Natural killer cell (primary cell): ENCODE measurements around the gene ATP9A. TPM values are rescaled to one million over a fixed set of nuclear protein-coding genes. Genes with fewer than 3 reads are reported as not detected.

Experiments used
- ATAC-seq, 3 donors: fragments of 150-1000 bp in 2 of 3; fragments of 200-7000 bp in 1 of 3; cut with Tn5 transposase; 1 replicate in 1 of 3; 2 replicates in 2 of 3; pipeline ENCODE4 v1.10.0; 2021; ENCODE audit warnings: mild to moderate bottlenecking in 2 of 3, moderate library complexity in 2 of 3
- DNase-seq, 2 donors: peaks; one replicate each; pipeline versions ENCODE4 v3.0.0 to v3.0.0-alpha.2; 2013 to 2021; ENCODE audit warnings: mixed read lengths in 1 of 2
- H3K27ac ChIP-seq: one replicate; pipeline ENCODE4 v1.5.1; 2013; ENCODE audit warnings: mild to moderate bottlenecking, low read length
- H3K27me3 ChIP-seq: one replicate; pipeline ENCODE4 v1.6.1; 2013; ENCODE audit warnings: low read length; ENCODE audit not compliant: control insufficient read depth, insufficient read depth
- H3K36me3 ChIP-seq: one replicate; pipeline ENCODE4 v1.6.1; 2013; ENCODE audit warnings: low read length; ENCODE audit not compliant: control insufficient read depth, insufficient read depth
- H3K4me1 ChIP-seq: one replicate; pipeline ENCODE4 v1.6.1; 2013; ENCODE audit warnings: low read length; ENCODE audit not compliant: control insufficient read depth, insufficient read depth
- H3K4me3 ChIP-seq: one replicate; pipeline ENCODE4 v1.5.1; 2013; ENCODE audit warnings: low read length
- H3K9me3 ChIP-seq: one replicate; pipeline ENCODE4 v1.6.1; 2013; ENCODE audit warnings: low read length; ENCODE audit not compliant: control insufficient read depth, insufficient read depth
- H3K27ac Mint-ChIP-seq, 2 donors: one replicate each; pipeline ENCODE4 v1.8.0; 2022; ENCODE audit warnings: mild to moderate bottlenecking in 2 of 2, mixed read lengths in 2 of 2, moderate library complexity in 1 of 2
- H3K27me3 Mint-ChIP-seq, 2 donors: one replicate each; pipeline ENCODE4 v1.8.0; 2022; ENCODE audit warnings: low read depth in 2 of 2, mixed read lengths in 2 of 2
- H3K36me3 Mint-ChIP-seq: one replicate; pipeline ENCODE4 v1.8.0; 2022; ENCODE audit warnings: mixed read lengths
- H3K4me1 Mint-ChIP-seq, 2 donors: one replicate each; pipeline ENCODE4 v1.8.0; 2022; ENCODE audit warnings: mixed read lengths in 2 of 2
- H3K4me3 Mint-ChIP-seq: one replicate; pipeline ENCODE4 v1.8.0; 2022; ENCODE audit warnings: mild to moderate bottlenecking, moderate library complexity, mixed read lengths
- H3K9me3 Mint-ChIP-seq, 2 donors: one replicate each; pipeline ENCODE4 v1.8.0; 2022; ENCODE audit warnings: mixed read lengths in 2 of 2
- CTCF ChIP-seq: fragments of 200-600 bp; IDR thresholded peaks from one replicate; pipeline ENCODE4 v1.8.0; 2022; ENCODE audit warnings: antibody characterized with exemption
- WGBS: methylation state at CpG from one replicate; pipeline ENCODE4 v1.1.7; 2013; ENCODE audit warnings: missing lambda C conversion rate; ENCODE audit not compliant: insufficient coverage; 5-methylcytosine and 5-hydroxymethylcytosine counted together
- intact Hi-C: fragments of 100-400 bp; cut with micrococcal nuclease; formaldehyde crosslinking; loops from one replicate; pipeline ENCODE4 v1.14.2; 2022
- total RNA-seq, 4 donors: library from RNA; stranded (reverse); fragments of 120-200 nt in 1 of 4; gene quantifications; one replicate each; pipeline versions ENCODE4 v1.2.3 to v1.2.4, GENCODE V29; 2013 to 2022

Gene ATP9A
- total RNA-seq, 3 donors from 2014 or later (not counting 1 experiment from before 2014, with no cell fraction given), result 1.4 to 46.8 (median 1.9) TPM

- peaks cover 16 to 21% of the 10 kb centered on the region in 2 donors for H3K4me1 Mint-ChIP-seq
- Histone ChIP-seq H3K27me3 (no peaks in the 10 kb centered on the region), H3K4me1 (peaks cover 16% of the 10 kb centered on the region), H3K9me3 (no peaks in the 10 kb centered on the region), H3K4me3 (no peak overlapping the region), H3K36me3 (no peaks in the 10 kb centered on the region), H3K27ac (no peak overlapping the region)
- TF ChIP-seq CTCF, result no peak
- no peaks in the 10 kb centered on the region for H3K27me3 Mint-ChIP-seq
- intact Hi-C loops, result no loop called here
- no peaks in the 10 kb centered on the region for H3K9me3 Mint-ChIP-seq
- H3K36me3 Mint-ChIP-seq, result no peaks in the 10 kb centered on the region
- H3K4me3 Mint-ChIP-seq, result no peak overlapping the region
- H3K27ac Mint-ChIP-seq, result no peak overlapping the region
- ATAC-seq (no peak), DNase-seq (no peak)
- WGBS, result 88% methylated on average over 4 of the region's 4 CpGs
These were observed 182.2 kb downstream of the ATP9A start for GRCh38 chr20:51586005-51586440.

- Histone ChIP-seq H3K4me1 (peaks cover 16% of the 10 kb centered on the region), H3K27me3 (no peaks in the 10 kb centered on the region), H3K4me3 (no peak overlapping the region), H3K36me3 (no peaks in the 10 kb centered on the region), H3K9me3 (no peaks in the 10 kb centered on the region), H3K27ac (no peak overlapping the region)
- H3K27ac Mint-ChIP-seq, result no peak overlapping the region
- H3K36me3 Mint-ChIP-seq, result no peaks in the 10 kb centered on the region
- no peak for DNase-seq
- ATAC-seq, result no peak
- H3K9me3 Mint-ChIP-seq, result no peaks in the 10 kb centered on the region
- no peak overlapping the region for H3K4me3 Mint-ChIP-seq
- intact Hi-C loops, result no loop called here
- H3K27me3 Mint-ChIP-seq, result peaks cover 0 to 2% of the 10 kb centered on the region in 2 donors
- peaks cover 16 to 21% of the 10 kb centered on the region in 2 donors for H3K4me1 Mint-ChIP-seq
- WGBS, result 85% methylated on average over 4 of the region's 4 CpGs
- TF ChIP-seq CTCF, result no peak
These were observed 183.0 kb downstream of the ATP9A start for GRCh38 chr20:51585148-51585547.

GRCh38 chr20:51584737-51585136 is 183.5 kb downstream of the ATP9A start:
- WGBS, result 80% methylated on average over 4 of the region's 4 CpGs
- ATAC-seq, result no peak
- intact Hi-C loops, result no loop called here

More at GRCh38 chr20:51584737-51585136, 183.5 kb downstream of the ATP9A start:
- H3K36me3 ChIP-seq, result no peaks in the 10 kb centered on the region
- H3K9me3 ChIP-seq, result no peaks in the 10 kb centered on the region
- no peak overlapping the region for H3K27ac ChIP-seq
- Mint-ChIP-seq H3K4me3 (no peak overlapping the region), H3K4me1 (peaks cover 16 to 21% of the 10 kb centered on the region in 2 donors), H3K27ac (no peak overlapping the region), H3K36me3 (no peaks in the 10 kb centered on the region), H3K27me3 (peaks cover 0 to 2% of the 10 kb centered on the region in 2 donors), H3K9me3 (no peaks in the 10 kb centered on the region)
- H3K27me3 ChIP-seq, result no peaks in the 10 kb centered on the region
- H3K4me1 ChIP-seq, result peaks cover 16% of the 10 kb centered on the region
- DNase-seq, result no peak
- H3K4me3 ChIP-seq, result no peak overlapping the region
- TF ChIP-seq CTCF, result no peak
